Measurements from ENCODE around the gene SLC38A10.

- TF ChIP-seq POLR2A (IDR thresholded peaks at IDR 0.05; ENCODE audit: low read length) (no peak), GATA1 (IDR thresholded peaks at IDR 0.05; ENCODE audit: low read depth, low read length) (no peak)
These were observed 43.9 kb downstream of the SLC38A10 start for GRCh38 chr17:81251094-81251708.
